ENCODE data around the gene ZSCAN10.
A peak's percentile ranks its signal among the peaks of the same experiment; 100 is the strongest.

Gene ZSCAN10

GRCh38 chr16:3133844-3134243 is 34.8 kb upstream of the ZSCAN10 start:
- no peak for DNase-seq

- DNase-seq, result peak; percentile 21
These were observed 32.8 kb upstream of the ZSCAN10 start for GRCh38 chr16:3131755-3132377.

GRCh38 chr16:3129137-3130131 is 30.3 kb upstream of the ZSCAN10 start:
- DNase-seq, result peak; percentile 86

- no peak for DNase-seq
These were observed 28.7 kb upstream of the ZSCAN10 start for GRCh38 chr16:3127745-3128144.

- DNase-seq, result peak; percentile 93
These were observed 25.1 kb upstream of the ZSCAN10 start for GRCh38 chr16:3123986-3124886.

- DNase-seq, result no peak
These were observed 24.0 kb upstream of the ZSCAN10 start for GRCh38 chr16:3122926-3123570.

GRCh38 chr16:3121851-3122467 is 22.9 kb upstream of the ZSCAN10 start:
- no peak for DNase-seq

- DNase-seq, result no peak
These were observed 21.3 kb upstream of the ZSCAN10 start for GRCh38 chr16:3120435-3120834.

GRCh38 chr16:3119701-3120408 is 20.8 kb upstream of the ZSCAN10 start:
- no peak for DNase-seq

GRCh38 chr16:3119286-3119685 is 20.2 kb upstream of the ZSCAN10 start:
- no peak for DNase-seq

- DNase-seq, result no peak
These were observed 19.8 kb upstream of the ZSCAN10 start for GRCh38 chr16:3118846-3119245.

GRCh38 chr16:3118204-3118790 is 19.2 kb upstream of the ZSCAN10 start:
- no peak for DNase-seq

- no peak for DNase-seq
These were observed 16.5 kb upstream of the ZSCAN10 start for GRCh38 chr16:3115561-3115960.

- DNase-seq, result no peak
These were observed 15.9 kb upstream of the ZSCAN10 start for GRCh38 chr16:3115003-3115402.

- no peak for DNase-seq
These were observed 14.8 kb upstream of the ZSCAN10 start for GRCh38 chr16:3113765-3114479.

GRCh38 chr16:3112881-3113574 is 13.9 kb upstream of the ZSCAN10 start:
- no peak for DNase-seq

GRCh38 chr16:3112058-3112880 is 13.2 kb upstream of the ZSCAN10 start, which contains the start of gene ZNF205:
Gene ZNF205 (plus strand): TSS chr16:3112586. CDS start chr16:3113431, 845 bp downstream.
- DNase-seq, result no peak

- DNase-seq, result peak; percentile 94
These were observed 7.3 kb upstream of the ZSCAN10 start for GRCh38 chr16:3106205-3106928.

Data from CD4-positive, alpha-beta T cell treated with Interferon gamma for 1 hour (primary cell).